GM13976 (cell line): ENCODE results near the gene ERC2.

Experiments
- DNase-seq: peaks from one replicate; pipeline ENCODE4 v3.0.0; 2012; ENCODE audit warnings: low spot score
- in situ Hi-C: fragments of 300-500 bp; cut with MboI; formaldehyde crosslinking; loops from one replicate; pipeline ENCODE4 v1.12.0; 2022; ENCODE audit warnings: low sequenced_read_pairs, mixed read lengths, inconsistent platforms; ENCODE audit not compliant: unreplicated experiment
- TF ChIP-seq, protein P1 (sequence below): IDR thresholded peaks from 2 replicates; pipeline ENCODE4 v1.5.1; 2012; ENCODE audit warnings: borderline replicate concordance, mild to moderate bottlenecking; ENCODE audit not compliant: insufficient read depth; ENCODE audit errors: extremely low read depth, missing control alignments, control extremely low read depth

The ERC2 gene

DNA sequence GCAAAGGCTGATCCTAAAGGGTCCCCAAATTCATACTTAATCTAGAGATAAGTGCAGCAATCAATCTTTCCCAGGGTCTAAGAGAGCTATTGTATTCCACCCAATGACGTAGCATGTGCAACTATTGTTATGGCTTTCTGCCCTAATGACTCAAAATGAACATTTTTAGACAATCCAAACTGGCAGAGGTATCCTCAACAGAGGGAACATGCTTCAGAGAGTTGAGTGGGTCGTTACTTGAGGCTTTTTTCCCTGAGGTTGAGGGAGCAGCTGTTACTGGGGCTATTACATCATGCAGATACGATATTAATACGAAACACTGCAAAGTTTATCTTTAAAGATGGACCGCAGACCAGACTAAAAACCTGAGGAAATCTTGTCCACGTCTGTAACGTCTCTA lies 702.9 kb downstream of the ERC2 start:
- in situ Hi-C loops: no loop called here
- no peak for DNase-seq
- TF ChIP-seq, protein P1, sequence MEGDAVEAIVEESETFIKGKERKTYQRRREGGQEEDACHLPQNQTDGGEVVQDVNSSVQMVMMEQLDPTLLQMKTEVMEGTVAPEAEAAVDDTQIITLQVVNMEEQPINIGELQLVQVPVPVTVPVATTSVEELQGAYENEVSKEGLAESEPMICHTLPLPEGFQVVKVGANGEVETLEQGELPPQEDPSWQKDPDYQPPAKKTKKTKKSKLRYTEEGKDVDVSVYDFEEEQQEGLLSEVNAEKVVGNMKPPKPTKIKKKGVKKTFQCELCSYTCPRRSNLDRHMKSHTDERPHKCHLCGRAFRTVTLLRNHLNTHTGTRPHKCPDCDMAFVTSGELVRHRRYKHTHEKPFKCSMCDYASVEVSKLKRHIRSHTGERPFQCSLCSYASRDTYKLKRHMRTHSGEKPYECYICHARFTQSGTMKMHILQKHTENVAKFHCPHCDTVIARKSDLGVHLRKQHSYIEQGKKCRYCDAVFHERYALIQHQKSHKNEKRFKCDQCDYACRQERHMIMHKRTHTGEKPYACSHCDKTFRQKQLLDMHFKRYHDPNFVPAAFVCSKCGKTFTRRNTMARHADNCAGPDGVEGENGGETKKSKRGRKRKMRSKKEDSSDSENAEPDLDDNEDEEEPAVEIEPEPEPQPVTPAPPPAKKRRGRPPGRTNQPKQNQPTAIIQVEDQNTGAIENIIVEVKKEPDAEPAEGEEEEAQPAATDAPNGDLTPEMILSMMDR: no peak

DNA sequence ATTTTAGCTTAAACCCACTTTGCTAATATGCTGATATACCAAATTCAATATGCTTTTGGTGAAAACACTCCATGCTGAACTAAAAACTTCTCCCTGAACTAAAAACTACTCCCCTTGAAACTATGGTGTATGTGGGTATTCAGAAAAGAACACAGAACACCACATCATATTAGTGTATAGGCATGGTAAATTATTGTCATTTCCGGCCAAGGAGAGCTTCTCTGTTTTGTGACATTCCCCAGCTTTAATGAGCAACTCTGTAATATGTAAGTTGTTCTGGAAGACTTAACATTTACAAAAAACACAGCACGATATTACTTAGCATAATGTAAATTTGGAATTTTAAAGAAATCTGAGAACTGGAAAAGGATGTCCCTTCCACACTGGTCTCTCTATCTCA lies 711.3 kb downstream of the ERC2 start:
- TF ChIP-seq, protein P1: no peak
- in situ Hi-C loops: no loop called here
- no peak for DNase-seq

- in situ Hi-C loops: no loop called here
- TF ChIP-seq, protein P1: no peak
- no peak for DNase-seq
Observed at GRCh38 chr3:55755516-55756205, 712.6 kb downstream of the ERC2 start.

DNA sequence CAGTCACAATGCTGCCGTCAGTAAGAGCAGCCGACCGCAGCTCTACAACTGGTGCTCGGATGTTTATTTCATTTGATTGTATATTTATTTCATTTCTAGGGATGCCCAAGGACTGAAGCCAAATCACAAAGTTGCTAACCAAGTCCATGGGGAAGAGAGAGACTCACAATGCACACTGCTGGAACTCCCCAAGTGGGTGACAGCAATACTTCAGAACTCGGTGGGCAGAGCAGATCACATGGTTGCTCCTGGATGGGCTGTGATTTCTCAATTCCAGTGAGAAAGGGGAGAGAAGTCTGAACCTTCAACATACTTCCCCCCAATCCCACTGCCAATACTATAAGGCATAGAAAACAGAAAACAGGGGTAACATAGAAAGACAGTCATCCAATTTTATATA lies 715.4 kb downstream of the ERC2 start:
- TF ChIP-seq, protein P1: no peak
- in situ Hi-C loops: no loop called here
- DNase-seq: no peak

DNA sequence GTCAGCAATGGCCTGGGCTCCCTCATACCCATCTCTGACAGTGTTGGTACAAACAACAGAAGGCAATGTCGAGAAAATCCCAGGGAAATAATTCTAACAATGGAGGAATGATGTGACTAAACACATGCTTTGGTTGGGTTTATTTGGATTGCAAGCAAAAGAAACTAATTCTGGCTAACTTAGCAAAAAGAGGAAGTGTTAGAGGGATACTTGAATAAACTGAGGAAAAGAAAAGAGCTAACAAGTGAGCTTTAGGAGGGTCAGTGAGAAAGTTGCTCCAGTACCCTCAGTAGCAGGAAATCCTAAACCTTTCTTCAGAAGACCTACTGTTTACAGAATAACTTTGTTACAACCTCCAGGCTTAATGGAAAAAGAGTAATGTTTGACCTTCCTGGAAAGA lies 716.5 kb downstream of the ERC2 start:
- TF ChIP-seq, protein P1: no peak
- in situ Hi-C loops: no loop called here
- no peak for DNase-seq

DNA sequence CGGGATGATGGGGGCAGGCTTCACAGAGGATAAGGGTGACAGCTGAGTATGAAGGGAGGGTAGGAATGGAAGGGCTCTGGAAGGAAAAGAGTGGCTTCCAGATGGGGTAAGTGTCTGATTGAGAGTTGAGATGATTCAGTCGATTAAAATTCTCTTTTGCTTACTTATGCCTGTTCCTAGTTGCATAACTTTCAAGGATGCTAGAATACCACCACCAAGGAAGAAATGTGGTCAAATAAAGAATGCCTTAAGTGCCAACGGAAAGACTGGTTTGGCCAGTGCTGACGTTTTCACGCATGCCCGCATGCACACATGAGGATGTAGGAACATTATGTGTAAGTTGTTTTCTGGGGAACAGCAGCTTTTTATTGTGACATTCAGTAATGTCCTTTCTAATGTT lies 717.7 kb downstream of the ERC2 start:
- DNase-seq: no peak
- TF ChIP-seq, protein P1: no peak
- in situ Hi-C loops: no loop called here

GRCh38 chr3:55749036-55749435 lies 719.2 kb downstream of the ERC2 start:
- TF ChIP-seq, protein P1: no peak
- in situ Hi-C loops: no loop called here
- DNase-seq: no peak
